ENCODE measurements around the gene CNPY1.

The CNPY1 gene

GRCh38 chr7:155451840-155452239 lies 94.5 kb downstream of the CNPY1 start:
- no peaks in the 10 kb centered on the region for H4K20me1 ChIP-seq (ENCODE audit: insufficient read depth, low read length)
- no peaks in the 10 kb centered on the region for H3K9me3 ChIP-seq (ENCODE audit: insufficient read depth, low read length, severe bottlenecking)
- H3K4me3 ChIP-seq (ENCODE audit: low read depth in 1 of 2, low read length in 2 of 2) = no peak overlapping the region
- TF ChIP-seq EZH2 (IDR thresholded peaks at IDR 0.05; ENCODE audit: borderline replicate concordance, low read depth, low read length, severe bottlenecking) (no peak), CTCF (IDR thresholded peaks at IDR 0.05; ENCODE audit: borderline replicate concordance, extremely low read depth, low read length, poor library complexity, severe bottlenecking) (no peak)
- H2AFZ ChIP-seq (ENCODE audit: low read depth, low read length) = no peak overlapping the region
- ATAC-seq (ENCODE audit: insufficient read depth, low read depth) = no peak
- no peak for DNase-seq
- peaks cover 12% of the 10 kb centered on the region for H3K27me3 ChIP-seq (ENCODE audit: insufficient read depth, low read length, poor library complexity)
- H3K4me2 ChIP-seq (ENCODE audit: insufficient read depth, low read length) = no peak overlapping the region
- H3K79me2 ChIP-seq (ENCODE audit: insufficient read depth, low read length) = no peaks in the 10 kb centered on the region
- no peaks in the 10 kb centered on the region for H3K36me3 ChIP-seq (ENCODE audit: insufficient read depth, low read length)
- H3K27ac ChIP-seq (ENCODE audit: low read length) = no peak overlapping the region
- H3K9ac ChIP-seq (ENCODE audit: low read depth, low read length) = no peak overlapping the region
- H3K4me1 ChIP-seq (ENCODE audit: insufficient read depth, low read length) = no peaks in the 10 kb centered on the region

Measured in DND-41 (cell line).